Measurements from ENCODE around the gene IGF1R.

GRCh38 chr15:98722645-98723044 lies 74.3 kb downstream of the IGF1R start:
- TF ChIP-seq CTCF (IDR thresholded peaks at IDR 0.05), result no peak
- TF ChIP-seq, protein P1, sequence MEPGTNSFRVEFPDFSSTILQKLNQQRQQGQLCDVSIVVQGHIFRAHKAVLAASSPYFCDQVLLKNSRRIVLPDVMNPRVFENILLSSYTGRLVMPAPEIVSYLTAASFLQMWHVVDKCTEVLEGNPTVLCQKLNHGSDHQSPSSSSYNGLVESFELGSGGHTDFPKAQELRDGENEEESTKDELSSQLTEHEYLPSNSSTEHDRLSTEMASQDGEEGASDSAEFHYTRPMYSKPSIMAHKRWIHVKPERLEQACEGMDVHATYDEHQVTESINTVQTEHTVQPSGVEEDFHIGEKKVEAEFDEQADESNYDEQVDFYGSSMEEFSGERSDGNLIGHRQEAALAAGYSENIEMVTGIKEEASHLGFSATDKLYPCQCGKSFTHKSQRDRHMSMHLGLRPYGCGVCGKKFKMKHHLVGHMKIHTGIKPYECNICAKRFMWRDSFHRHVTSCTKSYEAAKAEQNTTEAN (CRISPR knock-in tag; IDR thresholded peaks at IDR 0.05), result no peak
- TF ChIP-seq NR1H2 (CRISPR knock-in tag; IDR thresholded peaks at IDR 0.05), result no peak
- no peak for TF ChIP-seq ZNF423 (CRISPR knock-in tag; IDR thresholded peaks at IDR 0.05)
- TF ChIP-seq MAX (CRISPR knock-in tag; IDR thresholded peaks at IDR 0.05), result no peak
- TF ChIP-seq CREM (CRISPR knock-in tag; IDR thresholded peaks at IDR 0.05), result no peak
- TF ChIP-seq NR3C1 (CRISPR knock-in tag; conservative IDR thresholded peaks at IDR 0.05; ENCODE audit: low read depth), result no peak
- TF ChIP-seq CBFB (CRISPR knock-in tag; IDR thresholded peaks at IDR 0.05; ENCODE audit: low read depth), result no peak
- no peak for TF ChIP-seq MLX (CRISPR knock-in tag; IDR thresholded peaks at IDR 0.05)
- no peak for TF ChIP-seq ZNF232 (CRISPR knock-in tag; IDR thresholded peaks at IDR 0.05)
- no peak for TF ChIP-seq NFYB (CRISPR knock-in tag; conservative IDR thresholded peaks at IDR 0.05; ENCODE audit: low read depth)

All from WTC11 (cell line).